ENCODE measurements around the gene BORA. TPM values are rescaled to one million over a fixed set of nuclear protein-coding genes. Genes with fewer than 3 reads are reported as not detected.
"Not testable (repeated sequence)": the region's sequence is repeated elsewhere in the genome, so short reads cannot be mapped to it uniquely, and the experiment has no call there.

BORA gene
- total and polyA plus RNA-seq, 4 donors, result 0.71 to 11.3 (median 1.4) TPM

DNA sequence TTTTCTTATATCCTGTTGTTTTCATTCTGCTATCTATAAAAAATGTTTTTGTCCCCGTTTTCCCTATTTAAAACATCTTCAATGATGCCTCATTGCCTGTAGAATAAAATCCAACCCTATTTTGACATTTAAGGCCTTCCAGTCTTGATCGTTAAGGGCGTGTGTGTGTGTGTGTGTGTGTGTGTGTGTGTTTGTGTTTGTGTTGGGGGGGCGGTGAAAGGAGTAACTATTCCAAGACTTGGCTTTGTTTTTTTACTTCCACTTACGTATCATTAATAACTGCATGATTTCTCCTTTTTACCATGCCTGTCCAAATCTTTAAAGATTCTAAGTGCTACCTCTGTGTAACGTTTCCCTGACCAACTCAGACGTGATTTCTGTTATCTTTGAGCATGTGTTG lies 55.0 kb downstream of the BORA start:
- H3K36me3 ChIP-seq (ENCODE audit: control insufficient read depth in 4 of 4, insufficient read depth in 3 of 4, low read depth in 1 of 4, low read length in 3 of 4), result peaks cover 0 to 7% (median 4%) of the 10 kb centered on the region in 4 donors
- no peak for DNase-seq (ENCODE audit: low spot score)
- peak overlapping the region; percentile 36 to 95 for H3K9ac ChIP-seq (ENCODE audit: low read depth in 1 of 2, low read length in 2 of 2)
- 1% methylated on average over 7 of the region's 7 CpGs for WGBS
- no peaks in the 10 kb centered on the region for H3K9me3 ChIP-seq (ENCODE audit: control insufficient read depth in 4 of 4, low read length in 3 of 4)
- peaks cover 7 to 29% (median 16%) of the 10 kb centered on the region in 4 donors for H3K4me1 ChIP-seq (ENCODE audit: control insufficient read depth in 4 of 4, insufficient read depth in 4 of 4, low read length in 3 of 4)
- no peaks in the 10 kb centered on the region for H3K27me3 ChIP-seq (ENCODE audit: control insufficient read depth in 4 of 4, insufficient read depth in 4 of 4, low read length in 3 of 4)
- no peak overlapping the region for H3K27ac ChIP-seq (ENCODE audit: low read depth in 1 of 2, low read length in 2 of 2)
- peak overlapping the region; percentile 73 to 97 (median 97) for H3K4me3 ChIP-seq (ENCODE audit: low read depth in 1 of 3, low read length in 3 of 3)
- TF ChIP-seq, protein P1, sequence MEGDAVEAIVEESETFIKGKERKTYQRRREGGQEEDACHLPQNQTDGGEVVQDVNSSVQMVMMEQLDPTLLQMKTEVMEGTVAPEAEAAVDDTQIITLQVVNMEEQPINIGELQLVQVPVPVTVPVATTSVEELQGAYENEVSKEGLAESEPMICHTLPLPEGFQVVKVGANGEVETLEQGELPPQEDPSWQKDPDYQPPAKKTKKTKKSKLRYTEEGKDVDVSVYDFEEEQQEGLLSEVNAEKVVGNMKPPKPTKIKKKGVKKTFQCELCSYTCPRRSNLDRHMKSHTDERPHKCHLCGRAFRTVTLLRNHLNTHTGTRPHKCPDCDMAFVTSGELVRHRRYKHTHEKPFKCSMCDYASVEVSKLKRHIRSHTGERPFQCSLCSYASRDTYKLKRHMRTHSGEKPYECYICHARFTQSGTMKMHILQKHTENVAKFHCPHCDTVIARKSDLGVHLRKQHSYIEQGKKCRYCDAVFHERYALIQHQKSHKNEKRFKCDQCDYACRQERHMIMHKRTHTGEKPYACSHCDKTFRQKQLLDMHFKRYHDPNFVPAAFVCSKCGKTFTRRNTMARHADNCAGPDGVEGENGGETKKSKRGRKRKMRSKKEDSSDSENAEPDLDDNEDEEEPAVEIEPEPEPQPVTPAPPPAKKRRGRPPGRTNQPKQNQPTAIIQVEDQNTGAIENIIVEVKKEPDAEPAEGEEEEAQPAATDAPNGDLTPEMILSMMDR (IDR thresholded peaks at IDR 0.05; ENCODE audit: low read depth, low read length, missing input control), result no peak
- TF ChIP-seq GABPA (IDR thresholded peaks at IDR 0.05 in 1 of 2, conservative IDR thresholded peaks at IDR 0.05 in 1 of 2), result no peak
- no peak for TF ChIP-seq SP1 (IDR thresholded peaks at IDR 0.05)
- TF ChIP-seq, protein P2, sequence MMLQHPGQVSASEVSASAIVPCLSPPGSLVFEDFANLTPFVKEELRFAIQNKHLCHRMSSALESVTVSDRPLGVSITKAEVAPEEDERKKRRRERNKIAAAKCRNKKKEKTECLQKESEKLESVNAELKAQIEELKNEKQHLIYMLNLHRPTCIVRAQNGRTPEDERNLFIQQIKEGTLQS (IDR thresholded peaks at IDR 0.05), result no peak
- no peak for TF ChIP-seq HNF4G (IDR thresholded peaks at IDR 0.05)
- TF ChIP-seq NR2F2 (IDR thresholded peaks at IDR 0.05), result no peak
- no peak for TF ChIP-seq RAD21 (IDR thresholded peaks at IDR 0.05)
- no peak for TF ChIP-seq FOXA2 (IDR thresholded peaks at IDR 0.05)
- TF ChIP-seq RXRA (IDR thresholded peaks at IDR 0.05), result no peak
- no peak for TF ChIP-seq EGR1 (IDR thresholded peaks at IDR 0.05; ENCODE audit: low read depth in 2 of 2)
- TF ChIP-seq YY1 (IDR thresholded peaks at IDR 0.05), result no peak
- no peak for TF ChIP-seq HNF4A (conservative IDR thresholded peaks at IDR 0.05)
- no peak for TF ChIP-seq TAF1 (conservative IDR thresholded peaks at IDR 0.05)
- no peak for TF ChIP-seq JUND (IDR thresholded peaks at IDR 0.05)
- TF ChIP-seq, protein P3, sequence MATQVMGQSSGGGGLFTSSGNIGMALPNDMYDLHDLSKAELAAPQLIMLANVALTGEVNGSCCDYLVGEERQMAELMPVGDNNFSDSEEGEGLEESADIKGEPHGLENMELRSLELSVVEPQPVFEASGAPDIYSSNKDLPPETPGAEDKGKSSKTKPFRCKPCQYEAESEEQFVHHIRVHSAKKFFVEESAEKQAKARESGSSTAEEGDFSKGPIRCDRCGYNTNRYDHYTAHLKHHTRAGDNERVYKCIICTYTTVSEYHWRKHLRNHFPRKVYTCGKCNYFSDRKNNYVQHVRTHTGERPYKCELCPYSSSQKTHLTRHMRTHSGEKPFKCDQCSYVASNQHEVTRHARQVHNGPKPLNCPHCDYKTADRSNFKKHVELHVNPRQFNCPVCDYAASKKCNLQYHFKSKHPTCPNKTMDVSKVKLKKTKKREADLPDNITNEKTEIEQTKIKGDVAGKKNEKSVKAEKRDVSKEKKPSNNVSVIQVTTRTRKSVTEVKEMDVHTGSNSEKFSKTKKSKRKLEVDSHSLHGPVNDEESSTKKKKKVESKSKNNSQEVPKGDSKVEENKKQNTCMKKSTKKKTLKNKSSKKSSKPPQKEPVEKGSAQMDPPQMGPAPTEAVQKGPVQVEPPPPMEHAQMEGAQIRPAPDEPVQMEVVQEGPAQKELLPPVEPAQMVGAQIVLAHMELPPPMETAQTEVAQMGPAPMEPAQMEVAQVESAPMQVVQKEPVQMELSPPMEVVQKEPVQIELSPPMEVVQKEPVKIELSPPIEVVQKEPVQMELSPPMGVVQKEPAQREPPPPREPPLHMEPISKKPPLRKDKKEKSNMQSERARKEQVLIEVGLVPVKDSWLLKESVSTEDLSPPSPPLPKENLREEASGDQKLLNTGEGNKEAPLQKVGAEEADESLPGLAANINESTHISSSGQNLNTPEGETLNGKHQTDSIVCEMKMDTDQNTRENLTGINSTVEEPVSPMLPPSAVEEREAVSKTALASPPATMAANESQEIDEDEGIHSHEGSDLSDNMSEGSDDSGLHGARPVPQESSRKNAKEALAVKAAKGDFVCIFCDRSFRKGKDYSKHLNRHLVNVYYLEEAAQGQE (IDR thresholded peaks at IDR 0.05), result no peak

DNA sequence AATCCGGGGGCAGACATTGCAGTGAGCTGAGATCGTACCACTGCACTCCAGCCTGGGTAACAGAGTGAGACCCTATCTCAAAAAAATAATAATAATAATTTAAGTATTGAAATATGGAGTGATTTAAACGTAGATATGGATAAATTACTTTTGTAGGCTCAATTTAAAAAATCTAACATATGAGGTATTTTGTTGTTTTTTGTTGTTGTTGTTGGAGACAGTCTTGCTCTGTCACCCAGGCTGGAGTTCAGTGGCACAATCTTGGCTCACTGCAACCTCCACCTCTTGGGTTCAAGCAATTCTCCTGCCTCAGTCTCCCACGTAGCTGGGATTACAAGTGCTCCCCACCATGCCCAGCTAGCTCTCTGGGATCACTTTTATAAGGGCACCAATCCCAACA lies 57.0 kb downstream of the BORA start:
- H3K4me3 ChIP-seq (ENCODE audit: low read depth in 1 of 3, low read length in 3 of 3); H3K9me3 ChIP-seq (ENCODE audit: control insufficient read depth in 4 of 4, low read length in 3 of 4); H3K27ac ChIP-seq (ENCODE audit: low read depth in 1 of 2, low read length in 2 of 2); H3K27me3 ChIP-seq (ENCODE audit: control insufficient read depth in 4 of 4, insufficient read depth in 4 of 4, low read length in 3 of 4); DNase-seq (ENCODE audit: low spot score); H3K36me3 ChIP-seq (ENCODE audit: control insufficient read depth in 4 of 4, insufficient read depth in 3 of 4, low read depth in 1 of 4, low read length in 3 of 4); H3K9ac ChIP-seq (ENCODE audit: low read depth in 1 of 2, low read length in 2 of 2): not testable (repeated sequence)
- H3K4me1 ChIP-seq (ENCODE audit: control insufficient read depth in 4 of 4, insufficient read depth in 4 of 4, low read length in 3 of 4), result peaks cover 5 to 25% (median 13%) of the 10 kb centered on the region in 4 donors
- WGBS, result 97% methylated on average over 4 of the region's 4 CpGs
